ENCODE measurements around the gene PNMA6E.
A peak's percentile ranks its signal among the peaks of the same experiment; 100 is the strongest.
"Not testable (repeated sequence)": the region's sequence is repeated elsewhere in the genome, so short reads cannot be mapped to it uniquely, and the experiment has no call there.

The PNMA6E gene

DNA sequence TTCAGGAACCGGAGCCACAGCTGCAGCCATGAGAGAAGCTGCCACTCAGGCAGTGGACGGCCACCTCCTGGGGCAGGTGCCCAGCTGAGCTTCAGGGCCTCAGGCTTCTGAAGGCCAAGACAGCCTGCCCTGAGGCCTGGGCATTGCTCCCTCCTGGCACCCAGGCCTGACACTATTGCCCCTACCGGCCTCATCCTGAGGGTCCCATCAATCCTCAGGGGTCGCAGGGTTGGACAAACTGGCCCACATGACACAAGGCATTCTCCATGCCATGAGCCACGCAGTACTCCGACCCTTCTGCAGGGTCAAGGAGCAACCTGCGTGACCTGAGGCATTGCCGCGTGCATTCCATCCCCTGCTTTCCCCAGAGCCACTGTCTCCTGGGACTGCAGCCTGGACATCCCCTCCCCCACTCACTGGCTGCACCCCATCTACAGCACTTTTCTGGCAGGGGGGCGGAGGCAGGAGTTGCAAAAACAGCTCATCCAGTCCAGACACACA lies 7.1 kb upstream of the PNMA6E start:
- DNase-seq (ENCODE audit: low spot score): no peak

GRCh38 chrX:153407736-153408135 lies 6.6 kb upstream of the PNMA6E start:
- no peak for DNase-seq (ENCODE audit: low spot score)

GRCh38 chrX:153406903-153407302 lies 5.8 kb upstream of the PNMA6E start:
- no peak for DNase-seq (ENCODE audit: low spot score)

GRCh38 chrX:153406011-153406410 lies 4.9 kb upstream of the PNMA6E start:
- DNase-seq (ENCODE audit: low spot score): no peak

DNA sequence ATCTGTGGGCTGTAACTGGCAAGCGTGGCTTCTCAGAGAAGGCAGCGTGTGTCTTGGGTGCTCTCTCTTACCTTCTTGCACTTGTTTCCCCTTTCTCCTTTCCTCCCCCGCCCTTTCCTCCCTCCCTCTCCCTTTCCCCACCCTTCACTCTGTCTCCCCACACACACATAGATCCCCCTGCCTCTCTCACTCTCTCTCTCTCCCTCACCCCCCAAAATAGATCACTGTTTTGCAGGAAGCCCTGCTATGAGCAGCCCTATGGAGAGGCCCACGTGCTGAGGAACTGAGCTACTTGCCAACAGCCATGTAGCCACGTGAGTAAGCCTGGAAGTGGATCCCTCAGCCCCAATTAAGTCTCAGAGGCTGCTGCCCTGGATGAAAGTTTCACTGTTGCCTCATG lies 4.3 kb upstream of the PNMA6E start:
- DNase-seq (ENCODE audit: low spot score): peak; percentile 21

GRCh38 chrX:153404333-153404732 lies 3.2 kb upstream of the PNMA6E start:
- not testable (repeated sequence) for DNase-seq (ENCODE audit: low spot score)

GRCh38 chrX:153400146-153401132 lies 711 bp downstream of the PNMA6E start:
- no peak for DNase-seq (ENCODE audit: low spot score)

GRCh38 chrX:153398275-153398960 lies 2.7 kb downstream of the PNMA6E start:
- DNase-seq (ENCODE audit: low spot score): no peak

DNA sequence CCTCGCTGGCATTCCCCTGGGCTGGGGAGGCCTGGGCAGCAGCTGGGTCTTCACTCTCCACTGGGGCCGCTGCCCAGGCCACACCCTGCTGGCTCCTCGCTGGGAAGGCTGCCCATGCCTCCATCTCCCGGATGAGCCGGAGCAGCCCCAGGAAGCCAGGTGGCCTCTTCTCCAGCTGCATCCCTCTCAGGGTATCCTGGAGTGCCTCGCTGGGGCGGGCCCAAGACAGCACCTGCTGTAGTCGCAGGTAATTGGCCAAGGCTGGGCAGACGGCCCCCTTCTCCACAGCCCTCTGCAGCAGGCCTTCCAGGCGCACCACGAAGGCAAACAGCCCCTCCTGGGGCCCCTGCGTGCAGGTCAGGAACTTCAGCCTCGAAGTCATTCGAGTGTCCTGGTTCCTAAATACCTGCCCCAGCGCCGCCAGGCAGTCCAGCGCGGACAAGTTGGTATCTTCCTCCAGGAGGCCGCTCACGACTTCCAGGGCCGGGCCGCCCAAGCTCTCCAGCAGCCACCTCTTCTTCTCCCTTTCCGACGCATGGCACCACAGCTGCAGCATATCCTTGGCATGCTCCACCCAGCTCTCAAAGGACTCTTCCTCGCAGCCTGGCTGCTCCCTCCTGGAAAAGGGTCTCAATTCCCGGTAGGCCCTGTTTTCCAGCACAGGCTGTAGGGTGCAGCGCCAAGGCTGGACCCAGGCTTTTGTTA lies 3.7 kb downstream of the PNMA6E start:
- no peak for DNase-seq (ENCODE audit: low spot score)

GRCh38 chrX:153396320-153397195 lies 4.6 kb downstream of the PNMA6E start:
- DNase-seq (ENCODE audit: low spot score): no peak

DNA sequence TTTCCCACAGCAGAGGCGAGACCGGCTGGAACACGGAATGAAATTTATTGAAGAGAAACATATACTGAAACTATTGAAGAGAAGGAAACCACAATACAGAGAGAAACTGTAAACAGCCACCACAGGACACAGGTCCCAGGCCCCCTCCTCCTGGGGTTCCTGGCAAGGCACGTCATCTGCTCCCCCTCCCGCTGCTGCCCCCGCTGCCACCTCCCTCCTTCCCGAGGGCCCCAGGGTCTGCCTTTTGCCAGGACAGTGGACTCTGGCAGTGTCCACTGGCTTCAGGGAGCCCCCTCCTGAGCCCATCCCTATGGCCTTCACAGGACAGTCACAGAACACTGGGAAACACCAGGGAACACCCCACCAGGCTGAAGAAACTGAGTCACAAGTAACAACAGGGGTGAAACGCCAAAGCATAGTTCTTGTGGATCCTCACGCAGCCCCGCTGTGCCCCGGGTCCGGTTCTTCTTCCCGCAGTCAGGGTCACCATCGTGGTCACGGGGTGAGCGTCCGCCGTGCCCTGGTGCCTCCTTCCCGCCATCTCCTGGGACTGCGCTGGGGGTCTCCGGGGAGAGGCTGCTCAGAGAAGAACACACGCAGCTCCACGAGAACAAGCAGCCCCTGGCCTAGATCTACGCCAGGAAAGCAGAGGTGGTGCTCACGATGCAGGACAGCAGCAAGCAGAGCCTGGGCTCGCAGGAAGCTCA lies 5.4 kb downstream of the PNMA6E start:
- no peak for DNase-seq (ENCODE audit: low spot score)

DNA sequence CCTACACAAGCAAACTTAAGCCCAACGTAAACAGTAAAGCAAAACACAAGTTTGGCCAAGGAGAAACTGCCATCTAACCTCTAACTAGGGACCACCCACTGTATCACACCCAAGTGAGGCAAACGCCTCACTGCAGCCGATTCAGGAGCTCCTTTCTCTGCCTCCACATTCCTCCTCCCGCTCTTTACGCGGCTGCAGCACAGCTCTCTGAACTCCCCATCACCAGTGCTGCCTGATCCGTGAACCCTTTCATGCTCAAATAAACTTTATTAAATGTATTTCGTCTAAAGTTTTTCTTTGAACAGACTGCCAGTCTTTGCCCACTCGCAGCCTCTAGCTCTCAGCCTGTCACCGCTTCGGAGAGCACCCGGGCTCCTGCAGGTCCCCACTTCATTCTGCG lies 6.5 kb downstream of the PNMA6E start:
- no peak for DNase-seq (ENCODE audit: low spot score)

DNA sequence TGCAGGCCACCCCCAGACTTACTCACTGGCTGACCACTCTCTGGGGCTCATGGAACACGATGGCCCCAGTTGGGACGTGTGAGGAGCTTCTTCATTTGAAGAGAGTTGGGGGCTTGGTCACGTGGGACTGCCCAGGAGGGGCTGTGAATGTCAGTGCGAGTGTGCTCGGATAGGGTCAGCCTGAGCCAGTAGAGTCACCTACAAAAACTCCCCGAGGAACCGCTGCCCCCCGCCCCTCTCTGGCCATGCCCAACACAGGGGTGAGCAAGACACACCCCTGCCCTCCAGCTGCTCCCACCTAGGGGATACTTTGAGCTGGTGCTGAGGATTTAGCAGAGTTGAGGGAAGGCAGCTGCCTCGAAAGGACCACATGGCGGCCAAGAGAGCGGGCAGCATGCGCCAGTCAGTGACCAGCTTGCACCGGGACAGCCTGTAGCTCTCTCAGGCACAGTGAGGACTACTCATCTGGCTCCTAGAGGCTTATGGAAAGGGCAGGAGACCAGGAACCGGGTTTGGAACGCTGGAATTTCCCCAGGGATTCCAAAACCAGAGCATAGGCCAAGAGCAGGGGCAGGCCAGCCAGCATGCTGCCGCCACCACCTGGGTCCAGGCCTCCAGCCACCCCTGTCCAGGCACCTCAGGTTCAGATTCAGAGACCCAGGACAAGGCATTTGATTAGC lies 8.4 kb downstream of the PNMA6E start:
- no peak for DNase-seq (ENCODE audit: low spot score)

- DNase-seq (ENCODE audit: low spot score): not testable (repeated sequence)
These were observed 11.7 kb downstream of the PNMA6E start for GRCh38 chrX:153389460-153389768.

- DNase-seq (ENCODE audit: low spot score): no peak
These were observed 12.3 kb downstream of the PNMA6E start for GRCh38 chrX:153388722-153389459.

DNA sequence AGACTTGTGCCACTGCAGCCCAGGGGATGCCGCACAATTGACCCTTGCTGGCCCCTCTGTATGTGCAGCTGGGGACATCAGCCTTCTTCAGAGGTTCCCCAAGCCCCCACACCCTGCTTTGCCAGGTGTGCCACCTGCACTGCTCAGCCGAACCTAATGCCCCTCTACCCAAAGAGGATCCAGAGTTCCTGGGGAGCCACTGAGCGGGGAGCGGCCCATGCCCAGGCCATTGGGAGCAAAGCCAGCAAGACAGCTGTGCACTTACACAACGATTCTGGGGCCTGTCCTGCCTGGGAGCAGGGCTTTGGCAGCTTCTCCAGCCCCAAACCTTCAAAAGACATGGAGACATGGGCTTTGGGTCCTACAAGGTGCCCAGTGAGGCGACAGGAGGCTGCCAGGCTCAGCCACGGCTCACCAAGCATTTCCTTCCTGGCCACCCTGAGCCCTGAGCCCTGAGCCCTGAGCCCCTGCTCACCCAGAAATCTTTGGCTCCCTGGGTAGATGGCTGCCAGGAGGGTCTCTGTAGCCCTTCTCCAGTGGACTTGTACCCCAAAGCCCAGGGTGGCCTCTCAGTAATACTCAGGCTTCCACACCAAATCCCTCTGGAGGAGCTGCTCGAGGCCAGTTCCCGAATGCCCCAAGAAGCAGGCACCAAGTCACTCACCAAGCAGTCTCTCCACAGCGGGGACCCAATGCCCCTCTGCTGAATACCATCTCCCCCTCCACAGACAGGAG lies 13.0 kb downstream of the PNMA6E start:
- DNase-seq (ENCODE audit: low spot score): no peak

- no peak for DNase-seq (ENCODE audit: low spot score)
These were observed 13.8 kb downstream of the PNMA6E start for GRCh38 chrX:153387345-153387744.

DNA sequence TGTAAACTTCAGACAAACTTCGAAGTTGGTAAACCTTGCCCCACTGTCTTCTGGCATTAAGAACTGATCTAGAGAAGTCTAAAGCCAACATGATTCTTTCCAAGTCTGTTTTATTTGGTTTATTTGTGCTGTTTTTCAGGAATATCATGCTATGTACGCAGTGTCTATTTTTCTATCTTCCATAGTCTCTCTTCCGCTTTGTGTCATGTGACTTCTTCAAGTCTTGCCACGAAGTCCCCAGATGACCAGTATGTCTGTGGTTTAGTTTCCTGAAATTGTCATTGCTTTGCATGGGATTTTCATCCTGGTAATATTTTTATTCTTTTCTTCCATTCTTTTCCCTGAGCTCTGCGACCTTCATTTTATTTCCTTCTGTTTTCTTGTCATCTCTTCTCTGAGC lies 15.1 kb downstream of the PNMA6E start:
- no peak for DNase-seq (ENCODE audit: low spot score)

- DNase-seq (ENCODE audit: low spot score): not testable (repeated sequence)
These were observed 16.2 kb downstream of the PNMA6E start for GRCh38 chrX:153384973-153385372.

Data from putamen (tissue), 1 donor.